GM13976 (cell line): ENCODE data around the gene BCAS3.
A peak's percentile ranks its signal among the peaks of the same experiment; 100 is the strongest.

Experiments
- DNase-seq: peaks from one replicate; pipeline ENCODE4 v3.0.0; 2012; ENCODE audit warnings: low spot score
- CTCF ChIP-seq: IDR thresholded peaks from 2 replicates; pipeline ENCODE4 v1.5.1; 2012; ENCODE audit warnings: borderline replicate concordance, mild to moderate bottlenecking; ENCODE audit not compliant: insufficient read depth; ENCODE audit errors: extremely low read depth, missing control alignments, control extremely low read depth
- in situ Hi-C: fragments of 300-500 bp; cut with MboI; formaldehyde crosslinking; loops from one replicate; pipeline ENCODE4 v1.12.0; 2022; ENCODE audit warnings: low sequenced_read_pairs, mixed read lengths, inconsistent platforms; ENCODE audit not compliant: unreplicated experiment

The BCAS3 gene

GRCh38 chr17:60677308-60678117, at the start of gene BCAS3:
TSS of gene BCAS3 (plus strand) at chr17:60677851.
- TF ChIP-seq CTCF: no peak
- in situ Hi-C loops: no loop called here
- DNase-seq: peak; percentile 99

- in situ Hi-C loops: loop anchor here (25.0 kb wide), 1 partner anchor 491 kb away; the partner anchor contains the start of gene CA4
- no peak for TF ChIP-seq CTCF
- no peak for DNase-seq
Observed at GRCh38 chr17:60628252-60628889, 49.3 kb upstream of the BCAS3 start.

- in situ Hi-C loops: loop anchor here (25.0 kb wide), 1 partner anchor 492 kb away; the partner anchor contains the start of gene CA4
- no peak for DNase-seq
Observed at GRCh38 chr17:60629120-60629519, 48.5 kb upstream of the BCAS3 start.

GRCh38 chr17:60630352-60630751, 47.3 kb upstream of the BCAS3 start:
- in situ Hi-C loops: loop anchor here (25.0 kb wide), 1 partner anchor 493 kb away; the partner anchor contains the start of gene CA4
- TF ChIP-seq CTCF: no peak
- DNase-seq: no peak

More at GRCh38 chr17:60629120-60629519, 48.5 kb upstream of the BCAS3 start:
- no peak for TF ChIP-seq CTCF

- TF ChIP-seq CTCF: no peak
- no peak for DNase-seq
- in situ Hi-C loops: loop anchor here (25.0 kb wide), 1 partner anchor 494 kb away; the partner anchor contains the start of gene CA4
Observed at GRCh38 chr17:60631119-60631518, 46.5 kb upstream of the BCAS3 start.

- DNase-seq: no peak
- TF ChIP-seq CTCF: no peak
- in situ Hi-C loops: loop anchor here (25.0 kb wide), 1 partner anchor 500 kb away; the partner anchor contains the start of gene CA4
Observed at GRCh38 chr17:60637683-60638082, 40.0 kb upstream of the BCAS3 start.
